HG03280 (cell line): ENCODE data around the gene NXF2B.
"Not testable (repeated sequence)": the region's sequence is repeated elsewhere in the genome, so short reads cannot be mapped to it uniquely, and the experiment has no call there.

Experiments used
- ATAC-seq: cut with Tn5 transposase; IDR thresholded peaks from one replicate; pipeline ENCODE4 v1.9.1; 2021; ENCODE audit warnings: mild to moderate bottlenecking, moderate library complexity; ENCODE audit not compliant: unreplicated experiment

The NXF2B gene, protein sequence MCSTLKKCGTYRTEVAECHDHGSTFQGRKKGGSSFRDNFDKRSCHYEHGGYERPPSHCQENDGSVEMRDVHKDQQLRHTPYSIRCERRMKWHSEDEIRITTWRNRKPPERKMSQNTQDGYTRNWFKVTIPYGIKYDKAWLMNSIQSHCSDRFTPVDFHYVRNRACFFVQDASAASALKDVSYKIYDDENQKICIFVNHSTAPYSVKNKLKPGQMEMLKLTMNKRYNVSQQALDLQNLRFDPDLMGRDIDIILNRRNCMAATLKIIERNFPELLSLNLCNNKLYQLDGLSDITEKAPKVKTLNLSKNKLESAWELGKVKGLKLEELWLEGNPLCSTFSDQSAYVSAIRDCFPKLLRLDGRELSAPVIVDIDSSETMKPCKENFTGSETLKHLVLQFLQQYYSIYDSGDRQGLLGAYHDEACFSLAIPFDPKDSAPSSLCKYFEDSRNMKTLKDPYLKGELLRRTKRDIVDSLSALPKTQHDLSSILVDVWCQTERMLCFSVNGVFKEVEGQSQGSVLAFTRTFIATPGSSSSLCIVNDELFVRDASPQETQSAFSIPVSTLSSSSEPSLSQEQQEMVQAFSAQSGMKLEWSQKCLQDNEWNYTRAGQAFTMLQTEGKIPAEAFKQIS

DNA sequence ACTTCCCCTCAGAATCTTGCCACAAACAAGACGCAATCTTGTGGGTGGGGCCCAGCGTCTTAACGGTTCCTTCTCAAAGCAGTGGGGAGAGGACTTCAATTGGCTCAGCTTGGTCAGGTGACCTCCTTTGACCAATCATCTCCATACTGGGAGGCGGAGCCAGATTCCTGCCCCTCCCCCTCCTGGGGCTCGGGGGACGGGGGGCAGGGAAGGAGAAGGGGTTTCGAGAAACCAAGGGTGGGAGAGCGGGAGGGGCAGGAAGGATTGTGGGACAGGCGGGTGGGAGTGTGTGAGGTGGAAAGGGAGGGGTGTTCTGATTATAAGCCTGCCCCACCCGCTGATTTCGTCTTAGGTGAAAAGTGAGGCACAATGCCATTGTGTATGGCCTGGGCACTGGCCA, at the start of gene NXF2B:
NXF2B (minus strand) TSS at position 101 of the 400 bp plus-strand sequence. CDS start 59,972 bp downstream, outside the sequence.
- not testable (repeated sequence) for ATAC-seq

DNA sequence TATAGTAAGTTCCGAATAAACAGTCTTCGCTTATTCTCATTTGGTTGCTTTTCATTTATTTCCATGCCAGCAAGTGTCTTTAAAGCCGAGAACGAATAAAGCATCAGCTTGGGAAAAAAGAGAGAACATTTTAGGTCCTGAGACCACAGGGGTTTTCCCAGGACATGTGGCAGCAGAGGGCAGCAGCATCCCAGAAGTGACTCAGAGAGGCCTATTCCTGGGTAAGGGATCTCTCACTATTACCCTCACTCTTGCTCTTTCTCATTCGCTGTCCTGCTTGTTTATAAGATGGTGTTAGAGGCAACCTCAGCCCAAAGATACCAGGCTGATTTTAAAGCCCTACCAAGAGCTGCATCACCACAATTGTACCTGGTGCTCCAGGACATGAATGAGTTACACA, 39.0 kb upstream of the NXF2B start:
- not testable (repeated sequence) for ATAC-seq

DNA sequence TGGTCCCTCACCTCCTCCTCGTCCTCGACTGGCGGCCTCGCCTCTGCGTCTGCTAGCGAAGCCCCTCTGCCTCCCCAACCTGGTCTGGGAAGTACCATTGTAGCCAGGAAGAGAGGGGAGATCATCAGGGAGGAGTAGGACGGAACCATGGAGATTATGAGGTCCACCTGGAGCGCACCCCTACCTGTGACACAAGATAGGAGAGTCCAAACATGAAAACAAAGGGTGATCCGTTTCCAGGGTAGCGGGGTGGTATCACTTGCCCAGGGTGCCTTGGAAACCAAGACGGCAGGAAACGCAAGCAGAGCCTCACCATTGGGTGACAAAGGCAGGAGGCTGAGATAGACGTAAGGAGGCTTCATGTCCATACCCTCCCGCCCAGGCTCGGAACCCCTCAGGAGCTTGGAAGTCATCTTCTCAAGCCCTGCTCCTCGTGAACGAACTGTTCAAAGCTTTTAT, 32.0 kb upstream of the NXF2B start, which contains the start of gene TCP11X2:
TCP11X2 (minus strand) TSS at position 51 of the 459 bp plus-strand sequence.
- not testable (repeated sequence) for ATAC-seq

GRCh38 chrX:102470215-102470614, 30.4 kb upstream of the NXF2B start:
- not testable (repeated sequence) for ATAC-seq

GRCh38 chrX:102458615-102459014, 18.8 kb upstream of the NXF2B start:
- not testable (repeated sequence) for ATAC-seq

- not testable (repeated sequence) for ATAC-seq
Observed at GRCh38 chrX:102414493-102414892, 25.3 kb downstream of the NXF2B start.

DNA sequence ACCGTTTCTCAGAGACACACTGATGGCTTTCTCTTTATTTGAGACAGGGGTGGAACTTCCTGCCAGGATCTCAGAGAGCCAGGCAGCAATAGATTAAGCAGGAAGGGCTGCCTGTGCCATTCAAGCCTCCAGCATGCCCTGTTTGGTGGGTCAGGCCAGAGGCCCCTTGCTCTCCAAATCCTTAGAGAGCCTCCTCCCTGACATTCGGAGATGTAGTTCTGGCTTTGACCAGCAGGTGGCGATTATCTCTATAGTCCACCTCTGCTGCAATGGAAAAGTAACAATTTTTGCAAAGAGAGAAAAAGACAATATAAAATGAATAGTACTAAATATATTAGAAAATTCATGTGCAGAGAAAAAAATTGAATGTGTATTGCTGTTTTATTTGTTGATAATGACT, 93.9 kb downstream of the NXF2B start:
- ATAC-seq, result no peak

DNA sequence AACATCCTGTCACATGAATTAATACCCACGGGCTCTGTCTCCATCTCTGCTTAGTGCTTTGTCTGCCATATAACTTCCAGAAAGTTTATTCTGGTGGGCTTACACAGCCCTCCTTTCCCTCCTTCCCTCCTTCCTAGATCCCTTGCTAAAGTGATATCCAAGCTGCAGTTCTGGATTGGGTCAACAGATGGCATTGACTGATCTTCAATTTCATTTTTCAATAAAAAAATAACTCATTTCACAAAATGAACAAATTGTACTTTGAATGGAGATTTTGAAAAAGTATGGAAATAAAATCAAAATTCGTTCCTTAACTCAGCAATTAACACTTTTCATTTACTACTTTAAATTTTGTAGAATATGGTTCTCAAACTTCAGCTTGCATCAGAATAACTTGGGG, 97.9 kb downstream of the NXF2B start:
- no peak for ATAC-seq

DNA sequence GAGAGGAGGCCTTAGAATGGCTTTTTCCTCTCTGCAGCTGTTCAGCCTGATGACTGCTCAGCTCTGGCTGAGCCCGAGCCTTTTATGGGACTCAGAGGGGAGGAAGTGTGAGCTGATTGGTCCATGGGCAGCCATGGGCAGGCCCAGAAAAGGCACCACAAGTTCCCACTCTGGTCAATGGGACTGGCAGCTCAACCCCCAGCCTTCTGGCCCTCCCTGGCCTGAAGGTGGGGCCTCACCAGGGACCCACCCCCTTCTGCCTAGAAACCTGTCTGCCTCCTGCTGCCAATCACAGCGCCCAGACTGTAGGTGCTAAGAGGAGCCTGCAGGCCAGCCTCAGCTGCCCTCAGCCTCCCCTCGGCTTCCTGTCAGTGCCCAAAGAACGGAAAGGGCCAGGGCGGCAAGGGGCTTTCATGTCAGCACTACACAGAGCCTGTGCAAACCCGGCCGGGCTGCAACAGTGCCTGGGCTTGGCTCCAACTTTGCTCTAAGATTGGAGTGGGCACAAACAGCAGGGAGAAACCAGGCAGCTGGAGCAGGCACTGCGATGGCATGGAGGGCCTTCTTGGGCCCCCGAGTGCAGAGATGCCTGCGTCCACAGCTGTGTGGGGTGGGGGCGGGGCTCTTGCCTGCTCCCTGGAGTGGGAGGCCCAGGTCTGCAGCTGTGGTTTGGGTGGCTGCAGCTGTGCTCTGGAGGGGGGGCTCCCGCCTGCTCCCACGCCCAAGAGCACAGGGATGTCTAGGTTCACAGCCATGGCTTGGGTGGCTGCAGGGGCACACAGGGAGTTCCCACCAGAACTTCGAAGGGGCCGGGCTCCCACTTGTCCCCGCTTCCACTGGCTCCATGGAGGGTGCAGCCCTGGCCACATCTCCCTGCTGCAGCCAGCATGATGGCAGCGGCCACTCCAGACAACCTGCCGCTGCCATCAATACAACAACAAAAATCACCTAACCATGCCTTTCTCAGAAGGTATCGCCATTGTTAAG, 100.2 kb downstream of the NXF2B start:
- ATAC-seq, result no peak

DNA sequence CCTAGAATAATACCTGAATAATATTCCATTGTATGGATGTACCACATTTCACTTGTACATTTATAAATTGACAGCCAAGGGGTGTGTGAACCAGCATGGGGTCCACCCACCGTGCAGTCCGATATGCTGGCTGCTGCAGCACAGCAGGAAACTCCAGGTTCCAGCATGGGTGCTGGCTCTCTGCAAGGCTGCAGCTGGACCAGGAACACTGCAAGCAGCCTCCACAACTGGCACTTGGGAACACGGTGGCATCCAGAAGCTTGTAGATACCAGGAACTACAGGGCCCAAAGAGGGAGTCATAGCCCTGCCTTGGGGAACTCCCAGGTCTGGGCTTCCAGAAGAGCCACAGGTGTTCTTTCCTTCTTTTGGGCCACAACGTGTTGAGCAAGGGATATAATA, 101.6 kb downstream of the NXF2B start:
- ATAC-seq, result no peak
